Mammary epithelial cell (primary cell): ENCODE measurements around the gene ZNF280B.

Source experiments
- CTCF ChIP-seq, 2 donors: IDR thresholded peaks in 1 of 2; conservative IDR thresholded peaks in 1 of 2; 2 replicates each; pipeline ENCODE4 v1.5.1; 2011 to 2012; ENCODE audit warnings: inconsistent platforms in 2 of 2, low read length in 2 of 2, mild to moderate bottlenecking in 2 of 2, control low read depth in 1 of 2, low read depth in 1 of 2; ENCODE audit not compliant: insufficient read depth in 1 of 2; ENCODE audit errors: extremely low read depth in 1 of 2
- EZH2 ChIP-seq: IDR thresholded peaks from 2 replicates; pipeline ENCODE4 v1.6.1; 2012; ENCODE audit warnings: low read length, inconsistent platforms, borderline replicate concordance

GRCh38 chr22:22506736-22507135 lies 1.8 kb downstream of the ZNF280B start:
- TF ChIP-seq CTCF (conservative IDR thresholded peaks at IDR 0.05 in 1 of 2, IDR thresholded peaks at IDR 0.05 in 1 of 2; ENCODE audit: extremely low read depth in 1 of 2, insufficient read depth in 1 of 2, low read depth in 1 of 2, low read length in 2 of 2) (no peak), EZH2 (no peak)
